Measurements from ENCODE around the gene SNX9.

- no peak for TF ChIP-seq CTCF (IDR thresholded peaks at IDR 0.05)
- no peak for TF ChIP-seq POLR2A (IDR thresholded peaks at IDR 0.05)
Measured at GRCh38 chr6:157800420-157801237, 22.4 kb upstream of the SNX9 start.
